Activated naive CD4-positive, alpha-beta T cell treated with Interleukin-2 at 50 U/mL for 16 hours (primary cell): ENCODE measurements around the gene SLC38A8.

Source experiments
- DNase-seq: peaks from one replicate; pipeline ENCODE4 v3.0.0-alpha.2; 2020

Gene SLC38A8

DNA sequence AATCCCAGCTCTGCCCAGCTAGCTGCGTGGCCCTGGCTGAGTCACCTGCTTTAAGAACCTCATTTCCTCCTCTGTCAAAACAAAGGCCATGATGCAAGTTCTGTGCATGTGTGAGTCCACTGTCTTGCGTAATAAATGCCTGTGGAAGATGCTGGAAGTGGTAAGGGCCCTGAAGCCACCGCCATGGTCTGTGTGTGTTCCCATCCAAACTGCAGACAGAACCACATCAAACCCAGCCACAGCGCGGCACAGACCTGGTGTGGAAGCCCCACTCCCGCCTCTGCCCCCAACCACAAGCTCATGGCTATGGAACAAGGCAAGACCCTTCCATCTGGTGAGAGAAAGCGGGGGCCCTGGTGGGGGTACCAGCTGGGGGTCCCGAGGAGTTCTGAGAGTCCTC lies 48.5 kb downstream of the SLC38A8 start:
- DNase-seq, result no peak

DNA sequence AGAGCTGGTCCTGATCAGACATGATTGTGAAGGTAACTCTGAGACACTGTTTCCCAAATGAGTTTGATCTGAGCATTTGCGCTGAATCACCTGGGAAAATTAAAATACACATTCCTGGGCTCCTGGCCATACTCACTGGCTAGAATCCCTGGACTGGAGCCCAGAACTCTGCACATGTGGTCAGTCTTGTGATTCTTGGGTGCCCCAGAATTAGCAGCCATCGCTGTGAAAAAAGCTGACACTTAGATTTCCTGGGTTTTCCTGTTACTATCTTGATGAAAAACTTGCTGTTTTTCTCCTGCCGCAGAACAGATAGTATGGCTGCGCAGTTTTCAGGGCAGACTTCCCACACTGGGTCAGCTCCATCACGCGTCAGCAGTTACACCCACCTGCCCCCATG lies 50.0 kb downstream of the SLC38A8 start:
- no peak for DNase-seq

GRCh38 chr16:83990492-83990891 lies 52.1 kb downstream of the SLC38A8 start:
- DNase-seq, result no peak

GRCh38 chr16:83989300-83989699 lies 53.3 kb downstream of the SLC38A8 start:
- DNase-seq, result no peak

DNA sequence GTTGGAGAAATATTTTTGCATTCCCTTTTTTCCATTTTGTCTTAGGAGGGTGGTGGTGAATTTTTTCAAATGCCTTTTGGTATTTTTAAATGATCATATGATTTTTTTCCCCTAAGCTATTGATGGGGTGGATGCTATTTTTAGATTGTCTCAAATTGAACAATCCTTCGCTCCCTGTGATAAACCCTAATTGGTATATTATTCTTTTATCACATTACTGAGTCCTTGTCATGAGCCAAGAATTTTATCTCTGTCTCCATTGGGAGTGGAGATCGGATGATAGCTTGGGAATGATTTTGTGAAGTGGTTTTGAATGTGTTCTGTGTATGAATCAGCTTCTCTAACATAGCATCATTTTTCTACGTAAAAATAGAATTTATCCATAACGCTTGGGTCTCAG lies 59.1 kb downstream of the SLC38A8 start:
- DNase-seq, result no peak

GRCh38 chr16:83981799-83982198 lies 60.8 kb downstream of the SLC38A8 start:
- DNase-seq, result no peak

- no peak for DNase-seq
These were observed 61.8 kb downstream of the SLC38A8 start for GRCh38 chr16:83980794-83981193.

DNA sequence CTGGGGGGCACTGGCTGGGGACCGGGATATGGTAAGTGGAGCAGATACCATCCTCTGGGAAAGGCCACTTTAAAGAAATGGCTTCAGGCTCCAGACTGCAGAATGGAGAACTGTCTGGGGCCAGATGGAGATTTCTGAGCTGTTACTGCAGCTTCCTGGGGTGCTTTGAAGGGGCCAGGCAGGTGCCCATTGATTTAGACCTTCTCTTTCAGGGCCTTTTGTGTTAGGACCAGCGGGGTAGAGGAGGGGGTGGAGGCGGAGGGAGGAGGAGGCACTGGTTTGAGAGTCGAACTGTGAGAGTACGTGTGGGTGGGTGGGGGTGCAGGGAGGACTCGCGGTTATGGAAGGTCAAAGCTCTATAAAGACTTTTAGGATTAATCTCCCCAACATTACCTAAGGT lies 63.2 kb downstream of the SLC38A8 start:
- no peak for DNase-seq

DNA sequence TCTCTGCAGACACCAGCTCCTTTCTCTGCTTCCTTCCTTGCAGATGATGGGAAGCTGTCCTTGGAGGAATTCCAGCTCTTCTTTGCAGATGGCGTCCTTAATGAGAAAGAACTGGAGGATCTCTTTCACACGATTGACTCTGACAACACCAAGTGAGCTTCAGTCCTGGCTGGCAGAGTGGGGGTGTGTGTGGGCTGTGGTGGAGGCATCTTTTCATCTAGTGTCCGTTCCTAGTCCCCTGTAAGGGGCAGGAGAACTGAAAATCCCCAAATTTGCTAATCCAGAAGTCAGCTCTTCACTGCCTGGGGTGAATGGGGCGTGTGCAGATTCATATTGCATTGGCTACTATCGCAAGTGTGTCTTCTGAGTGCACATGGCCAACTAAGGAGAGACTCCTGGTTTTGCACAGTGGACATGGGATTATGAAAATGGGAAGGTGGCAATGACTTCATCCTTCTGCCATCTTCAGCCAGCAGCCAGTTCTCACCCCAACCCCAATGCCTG lies 64.1 kb downstream of the SLC38A8 start:
- no peak for DNase-seq

- no peak for DNase-seq
These were observed 65.4 kb downstream of the SLC38A8 start for GRCh38 chr16:83977056-83977815.

DNA sequence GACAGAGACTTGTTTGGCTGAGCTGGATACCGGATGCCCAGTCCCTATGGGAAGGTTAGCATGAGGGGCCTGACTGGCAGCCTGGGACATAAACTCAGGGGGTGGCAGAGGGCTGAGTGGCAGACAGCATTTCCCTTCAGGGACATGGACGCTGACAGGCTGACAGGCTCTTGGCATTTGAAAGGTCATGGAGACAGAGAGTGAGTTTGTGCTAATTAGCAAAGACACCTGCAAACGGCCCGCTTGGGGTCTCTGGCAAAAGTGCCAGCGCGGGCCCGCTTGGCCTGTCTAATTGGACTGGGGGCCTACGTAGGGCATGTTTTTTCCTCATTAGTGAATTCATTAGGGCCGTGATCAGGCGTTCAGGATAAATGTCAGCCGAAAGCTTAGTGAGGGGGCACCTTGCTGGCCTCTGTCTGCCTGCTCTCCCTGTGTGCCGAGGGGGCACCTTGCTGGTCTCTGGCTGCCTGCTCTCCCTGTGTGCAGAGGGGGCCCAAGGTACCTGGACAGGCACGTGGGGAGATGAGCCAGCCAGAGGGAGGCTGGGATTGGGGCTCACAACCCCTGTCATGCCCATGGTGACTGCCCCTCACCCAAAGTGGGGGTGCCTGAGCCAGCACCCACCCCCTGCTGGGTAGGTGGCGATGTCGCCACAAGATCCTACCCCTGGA lies 66.9 kb downstream of the SLC38A8 start:
- no peak for DNase-seq

DNA sequence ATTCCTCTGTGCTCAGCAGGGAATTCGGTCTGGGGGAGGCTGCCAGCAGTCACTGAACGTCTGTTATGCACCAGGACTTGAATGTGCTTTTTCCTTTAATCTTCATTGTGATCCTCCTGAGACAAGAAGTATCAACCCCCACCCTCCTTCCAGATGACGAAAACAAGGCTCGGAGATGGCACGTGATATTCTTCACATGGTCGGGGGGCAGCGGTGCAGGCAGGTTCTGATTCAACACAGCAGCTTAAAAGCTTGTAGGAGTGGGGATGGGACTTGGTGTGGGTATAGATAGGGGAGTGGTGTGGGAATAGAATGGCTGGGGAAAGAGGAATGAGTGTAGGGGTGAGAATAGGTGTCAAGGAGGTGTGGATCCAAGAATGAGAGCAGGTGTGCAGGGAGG lies 68.1 kb downstream of the SLC38A8 start:
- DNase-seq, result no peak

GRCh38 chr16:83973581-83974385 lies 68.8 kb downstream of the SLC38A8 start:
- no peak for DNase-seq

DNA sequence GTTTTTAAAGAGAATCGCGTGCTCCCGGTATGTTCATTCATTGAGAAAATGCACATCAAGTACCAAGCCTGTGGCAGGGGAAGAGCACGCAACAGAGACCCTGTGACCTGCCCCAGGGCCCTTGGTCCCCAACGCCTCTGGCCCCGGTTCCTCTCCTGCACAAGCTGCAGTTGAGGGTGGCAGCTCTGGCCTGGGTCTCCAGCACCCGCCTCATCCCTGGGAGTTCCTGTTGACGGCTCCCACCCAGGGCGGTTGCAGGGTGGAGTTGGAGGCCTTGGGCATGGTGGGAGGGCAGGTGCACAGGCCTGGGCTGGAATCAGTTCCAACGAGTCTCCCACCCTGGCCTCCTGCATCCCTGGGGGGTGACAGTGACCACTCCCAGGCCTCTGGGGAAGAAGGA lies 69.5 kb downstream of the SLC38A8 start:
- no peak for DNase-seq

- DNase-seq, result no peak
These were observed 70.2 kb downstream of the SLC38A8 start for GRCh38 chr16:83972256-83973008.

- no peak for DNase-seq
These were observed 71.1 kb downstream of the SLC38A8 start for GRCh38 chr16:83971165-83972130.

DNA sequence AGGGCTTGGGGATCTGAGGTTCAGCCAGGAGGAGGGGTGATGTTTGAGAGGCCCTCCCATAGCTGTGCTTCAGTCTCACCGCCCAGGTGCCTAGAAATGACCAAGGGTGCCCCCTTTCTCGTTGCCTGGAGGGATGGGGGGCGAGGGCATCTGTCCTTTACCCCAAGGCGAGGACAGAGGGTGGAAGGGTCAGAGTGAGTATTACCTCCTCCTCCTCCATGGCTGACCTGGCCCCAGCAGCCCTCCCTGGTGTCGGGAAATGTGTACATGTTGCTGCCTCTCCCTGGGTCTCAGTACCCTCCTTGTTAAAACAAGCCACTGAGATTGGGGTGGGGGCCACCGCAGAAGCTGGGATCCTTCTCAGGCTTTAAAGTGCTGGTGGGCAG lies 72.2 kb downstream of the SLC38A8 start:
- DNase-seq, result no peak

DNA sequence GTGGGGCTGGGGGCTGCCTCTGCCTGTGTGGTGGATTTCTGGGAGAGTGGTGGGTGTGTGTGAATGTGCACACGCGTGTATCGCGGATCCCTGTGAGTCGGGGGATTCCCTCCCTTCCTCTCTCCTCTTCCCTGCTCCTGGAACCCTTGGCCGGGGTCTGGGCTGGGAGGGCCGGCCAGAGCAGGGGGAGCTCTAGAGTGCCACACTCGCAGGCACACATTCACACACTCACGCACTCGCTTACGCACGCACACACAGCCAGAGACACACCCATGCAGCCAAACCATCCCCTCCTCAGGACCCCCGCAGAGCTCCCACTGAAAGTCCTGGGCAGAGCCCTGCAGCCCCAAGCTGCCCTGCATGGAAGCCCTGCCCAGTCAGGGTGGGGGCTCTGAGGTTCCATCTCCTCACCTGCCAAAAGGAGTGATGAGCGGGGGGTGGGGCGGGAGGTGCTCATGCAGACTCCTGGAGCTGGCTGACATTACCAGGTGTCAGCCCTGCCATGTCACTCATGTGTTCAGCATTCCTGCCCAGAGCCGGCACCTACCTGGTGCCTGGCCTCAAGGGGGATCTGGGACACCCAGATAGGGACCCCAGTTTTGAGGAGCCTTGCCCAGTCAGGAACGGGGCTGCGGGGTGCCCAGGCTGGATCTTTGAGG lies 72.7 kb downstream of the SLC38A8 start:
- no peak for DNase-seq

GRCh38 chr16:83968891-83969649 lies 73.5 kb downstream of the SLC38A8 start:
- DNase-seq, result no peak

DNA sequence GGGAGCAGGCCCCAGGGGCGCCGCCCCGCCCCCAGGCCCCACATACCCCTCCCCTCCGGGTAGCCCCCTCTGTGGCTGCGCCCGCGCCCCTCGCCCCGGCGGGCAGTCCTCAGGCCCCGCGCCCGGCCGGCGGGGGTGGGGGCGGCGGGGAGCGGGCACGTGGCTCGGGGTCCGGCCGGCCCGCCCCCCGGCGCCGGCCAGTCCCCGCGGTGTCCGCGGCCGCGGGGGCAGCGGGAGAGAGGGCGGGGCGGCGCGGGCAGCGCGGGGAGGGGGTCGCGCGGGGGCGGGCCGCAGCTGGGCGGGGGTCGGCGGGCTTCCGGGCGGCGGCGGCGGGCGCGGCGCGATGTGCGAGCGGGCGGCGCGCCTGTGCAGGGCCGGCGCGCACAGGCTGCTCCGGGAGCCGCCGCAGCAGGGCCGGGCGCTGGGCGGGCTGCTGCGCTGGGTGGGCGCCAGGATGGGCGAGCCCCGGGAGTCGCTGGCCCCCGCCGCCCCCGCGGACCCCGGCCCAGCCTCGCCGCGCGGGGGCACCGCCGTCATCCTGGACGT lies 74.2 kb downstream of the SLC38A8 start:
- no peak for DNase-seq
